ENCODE data around the gene SCLT1. TPM values are rescaled to one million over a fixed set of nuclear protein-coding genes. Genes with fewer than 3 reads are reported as not detected.
"Not testable (repeated sequence)": the region's sequence is repeated elsewhere in the genome, so short reads cannot be mapped to it uniquely, and the experiment has no call there.

SCLT1 gene
- polyA plus RNA-seq (2013), result 11.7 TPM

GRCh38 chr4:129093191-129093920, at the start of gene SCLT1:
Gene SCLT1, minus strand, starts transcription at chr4:129093539. Its CDS starts 436 bp downstream, at chr4:129093103.
- ChIA-PET POLR2A (no interaction called here), CTCF (interaction anchor here (1.1 kb wide), 1 partner anchor 281 kb away, joined by 3 read pairs; no protein-coding TSS in a partner anchor)
- no peaks in the 10 kb centered on the region for H3K27me3 ChIP-seq (replicated peaks in 2 of 5; ENCODE audit: control insufficient read depth in 4 of 5, insufficient read depth in 5 of 5, low read length in 4 of 5)
- peak within 1 kb of the TSS; percentile 84 to 99 (median 98) for H3K4me3 ChIP-seq (ENCODE audit: control insufficient read depth in 1 of 7, extremely low read depth in 1 of 7, insufficient read depth in 4 of 7, low read depth in 2 of 7, low read length in 6 of 7)
- peak; percentile 96 to 99 (median 98) for DNase-seq
- H3K4me1 ChIP-seq (ENCODE audit: control extremely low read depth in 1 of 4, control insufficient read depth in 4 of 4, insufficient read depth in 4 of 4, low read length in 3 of 4), result peaks cover 10 to 41% (median 27%) of the 10 kb centered on the region in 4 experiments
- no peaks in the 10 kb centered on the region for H3K36me3 ChIP-seq (ENCODE audit: control insufficient read depth in 4 of 4, insufficient read depth in 4 of 4, low read length in 3 of 4)
- WGBS (ENCODE audit: insufficient coverage), result 0% methylated on average over 38 of the region's 57 CpGs
- H3K9me3 ChIP-seq (ENCODE audit: control extremely low read depth in 1 of 5, control insufficient read depth in 4 of 5, insufficient read depth in 2 of 5, low read depth in 1 of 5, low read length in 4 of 5), result no peaks in the 10 kb centered on the region
- peak within 1 kb of the TSS; percentile 86 to 98 for H3K27ac ChIP-seq (ENCODE audit: insufficient read depth in 1 of 2, low read depth in 1 of 2, low read length in 2 of 2, poor library complexity in 1 of 2, severe bottlenecking in 2 of 2)

DNA sequence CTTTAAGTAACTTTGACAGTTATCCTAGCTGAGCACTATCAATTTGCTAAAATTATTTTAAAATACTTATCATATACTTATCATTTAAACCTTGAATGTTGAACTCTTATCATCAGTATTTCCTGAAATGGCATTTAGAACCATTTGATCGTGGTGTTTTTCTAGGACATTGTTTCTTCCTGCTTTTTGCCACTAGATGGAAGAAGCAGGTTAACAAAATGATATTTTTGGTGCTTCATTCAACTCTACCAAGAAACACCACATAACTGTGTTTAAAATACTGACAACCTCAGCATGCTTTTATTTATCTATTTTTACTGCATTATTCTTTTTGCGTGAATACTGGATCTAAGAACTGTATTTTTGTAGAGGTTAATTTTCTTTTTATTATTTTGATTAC, 47.2 kb upstream of the SCLT1 start:
- WGBS (ENCODE audit: insufficient coverage), result no CpG with 5 or more reads among the region's 2 CpGs
- DNase-seq, result no peak
- CTCF ChIA-PET, result no interaction called here
- Histone ChIP-seq H3K9me3 (ENCODE audit: control extremely low read depth in 1 of 5, control insufficient read depth in 4 of 5, insufficient read depth in 2 of 5, low read depth in 1 of 5, low read length in 4 of 5) (no peaks in the 10 kb centered on the region), H3K27ac (ENCODE audit: insufficient read depth in 1 of 2, low read depth in 1 of 2, low read length in 2 of 2, poor library complexity in 1 of 2, severe bottlenecking in 2 of 2) (no peak overlapping the region), H3K36me3 (ENCODE audit: control insufficient read depth in 4 of 4, insufficient read depth in 4 of 4, low read length in 3 of 4) (no peaks in the 10 kb centered on the region), H3K4me3 (ENCODE audit: control insufficient read depth in 1 of 7, extremely low read depth in 1 of 7, insufficient read depth in 4 of 7, low read depth in 2 of 7, low read length in 6 of 7) (no peak overlapping the region), H3K4me1 (ENCODE audit: control extremely low read depth in 1 of 4, control insufficient read depth in 4 of 4, insufficient read depth in 4 of 4, low read length in 3 of 4) (no peaks in the 10 kb centered on the region), H3K27me3 (replicated peaks in 2 of 5; ENCODE audit: control insufficient read depth in 4 of 5, insufficient read depth in 5 of 5, low read length in 4 of 5) (no peaks in the 10 kb centered on the region)
- POLR2A ChIA-PET, result no interaction called here

- Histone ChIP-seq H3K36me3 (ENCODE audit: control insufficient read depth in 4 of 4, insufficient read depth in 4 of 4, low read length in 3 of 4) (no peaks in the 10 kb centered on the region), H3K4me3 (ENCODE audit: control insufficient read depth in 1 of 7, extremely low read depth in 1 of 7, insufficient read depth in 4 of 7, low read depth in 2 of 7, low read length in 6 of 7) (no peak overlapping the region), H3K4me1 (ENCODE audit: control extremely low read depth in 1 of 4, control insufficient read depth in 4 of 4, insufficient read depth in 4 of 4, low read length in 3 of 4) (no peaks in the 10 kb centered on the region), H3K27me3 (replicated peaks in 2 of 5; ENCODE audit: control insufficient read depth in 4 of 5, insufficient read depth in 5 of 5, low read length in 4 of 5) (no peaks in the 10 kb centered on the region), H3K9me3 (ENCODE audit: control extremely low read depth in 1 of 5, control insufficient read depth in 4 of 5, insufficient read depth in 2 of 5, low read depth in 1 of 5, low read length in 4 of 5) (no peaks in the 10 kb centered on the region), H3K27ac (ENCODE audit: insufficient read depth in 1 of 2, low read depth in 1 of 2, low read length in 2 of 2, poor library complexity in 1 of 2, severe bottlenecking in 2 of 2) (no peak overlapping the region)
- DNase-seq, result no peak
- ChIA-PET POLR2A (no interaction called here), CTCF (no interaction called here)
- 79% methylated on average over 6 of the region's 6 CpGs for WGBS (ENCODE audit: insufficient coverage)
Measured at GRCh38 chr4:129138810-129139496, 45.6 kb upstream of the SCLT1 start.

DNA sequence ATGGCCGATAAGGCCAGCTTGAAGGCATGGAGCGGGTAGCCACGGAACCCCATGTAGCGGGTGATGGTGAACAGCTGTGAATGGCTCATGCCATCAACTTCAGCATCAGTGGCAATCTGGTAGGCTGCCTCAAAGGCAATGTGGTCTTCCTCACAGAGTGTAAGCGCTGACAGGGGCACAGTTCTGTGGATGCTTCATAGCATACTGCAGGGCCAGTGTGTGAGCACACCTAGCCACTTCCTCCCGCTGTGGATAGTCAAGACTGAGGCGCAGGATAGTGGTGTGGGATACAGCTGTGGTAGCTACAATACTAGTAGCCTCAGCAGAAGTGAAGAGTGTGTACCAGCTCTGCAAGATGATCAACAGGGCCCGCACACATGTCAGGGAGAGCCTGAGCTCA, 43.1 kb upstream of the SCLT1 start:
- no peak overlapping the region for H3K27ac ChIP-seq (ENCODE audit: insufficient read depth in 1 of 2, low read depth in 1 of 2, low read length in 2 of 2, poor library complexity in 1 of 2, severe bottlenecking in 2 of 2)
- H3K9me3 ChIP-seq (ENCODE audit: control extremely low read depth in 1 of 5, control insufficient read depth in 4 of 5, insufficient read depth in 2 of 5, low read depth in 1 of 5, low read length in 4 of 5), result peaks cover 0 to 3% (median 0%) of the 10 kb centered on the region in 5 experiments
- ChIA-PET CTCF (no interaction called here), POLR2A (no interaction called here)
- DNase-seq, result no peak
- no peaks in the 10 kb centered on the region for H3K4me1 ChIP-seq (ENCODE audit: control extremely low read depth in 1 of 4, control insufficient read depth in 4 of 4, insufficient read depth in 4 of 4, low read length in 3 of 4)
- WGBS (ENCODE audit: insufficient coverage), result 90% methylated on average over 8 of the region's 8 CpGs
- H3K27me3 ChIP-seq (replicated peaks in 2 of 5; ENCODE audit: control insufficient read depth in 4 of 5, insufficient read depth in 5 of 5, low read length in 4 of 5), result no peaks in the 10 kb centered on the region
- no peak overlapping the region for H3K4me3 ChIP-seq (ENCODE audit: control insufficient read depth in 1 of 7, extremely low read depth in 1 of 7, insufficient read depth in 4 of 7, low read depth in 2 of 7, low read length in 6 of 7)
- no peaks in the 10 kb centered on the region for H3K36me3 ChIP-seq (ENCODE audit: control insufficient read depth in 4 of 4, insufficient read depth in 4 of 4, low read length in 3 of 4)

GRCh38 chr4:129131343-129131742, 38.0 kb upstream of the SCLT1 start:
- Histone ChIP-seq H3K27ac (ENCODE audit: insufficient read depth in 1 of 2, low read depth in 1 of 2, low read length in 2 of 2, poor library complexity in 1 of 2, severe bottlenecking in 2 of 2) (no peak overlapping the region), H3K9me3 (ENCODE audit: control extremely low read depth in 1 of 5, control insufficient read depth in 4 of 5, insufficient read depth in 2 of 5, low read depth in 1 of 5, low read length in 4 of 5) (peaks cover 0 to 3% (median 0%) of the 10 kb centered on the region in 5 experiments), H3K36me3 (ENCODE audit: control insufficient read depth in 4 of 4, insufficient read depth in 4 of 4, low read length in 3 of 4) (no peaks in the 10 kb centered on the region), H3K27me3 (replicated peaks in 2 of 5; ENCODE audit: control insufficient read depth in 4 of 5, insufficient read depth in 5 of 5, low read length in 4 of 5) (no peaks in the 10 kb centered on the region), H3K4me3 (ENCODE audit: control insufficient read depth in 1 of 7, extremely low read depth in 1 of 7, insufficient read depth in 4 of 7, low read depth in 2 of 7, low read length in 6 of 7) (no peak overlapping the region), H3K4me1 (ENCODE audit: control extremely low read depth in 1 of 4, control insufficient read depth in 4 of 4, insufficient read depth in 4 of 4, low read length in 3 of 4) (no peaks in the 10 kb centered on the region)
- no peak for DNase-seq
- ChIA-PET POLR2A (no interaction called here), CTCF (no interaction called here)
- WGBS (ENCODE audit: insufficient coverage), result no CpG with 5 or more reads among the region's 2 CpGs

- Histone ChIP-seq H3K27me3 (replicated peaks in 2 of 5; ENCODE audit: control insufficient read depth in 4 of 5, insufficient read depth in 5 of 5, low read length in 4 of 5) (no peaks in the 10 kb centered on the region), H3K27ac (ENCODE audit: insufficient read depth in 1 of 2, low read depth in 1 of 2, low read length in 2 of 2, poor library complexity in 1 of 2, severe bottlenecking in 2 of 2) (no peak overlapping the region), H3K9me3 (ENCODE audit: control extremely low read depth in 1 of 5, control insufficient read depth in 4 of 5, insufficient read depth in 2 of 5, low read depth in 1 of 5, low read length in 4 of 5) (peaks cover 0 to 3% (median 0%) of the 10 kb centered on the region in 5 experiments), H3K4me1 (ENCODE audit: control extremely low read depth in 1 of 4, control insufficient read depth in 4 of 4, insufficient read depth in 4 of 4, low read length in 3 of 4) (no peaks in the 10 kb centered on the region), H3K36me3 (ENCODE audit: control insufficient read depth in 4 of 4, insufficient read depth in 4 of 4, low read length in 3 of 4) (no peaks in the 10 kb centered on the region), H3K4me3 (ENCODE audit: control insufficient read depth in 1 of 7, extremely low read depth in 1 of 7, insufficient read depth in 4 of 7, low read depth in 2 of 7, low read length in 6 of 7) (no peak overlapping the region)
- POLR2A ChIA-PET, result no interaction called here
- no peak for DNase-seq
- CTCF ChIA-PET, result no interaction called here
- 86% methylated on average over 1 of the region's 2 CpGs for WGBS (ENCODE audit: insufficient coverage)
Measured at GRCh38 chr4:129129143-129129542, 35.8 kb upstream of the SCLT1 start.

DNA sequence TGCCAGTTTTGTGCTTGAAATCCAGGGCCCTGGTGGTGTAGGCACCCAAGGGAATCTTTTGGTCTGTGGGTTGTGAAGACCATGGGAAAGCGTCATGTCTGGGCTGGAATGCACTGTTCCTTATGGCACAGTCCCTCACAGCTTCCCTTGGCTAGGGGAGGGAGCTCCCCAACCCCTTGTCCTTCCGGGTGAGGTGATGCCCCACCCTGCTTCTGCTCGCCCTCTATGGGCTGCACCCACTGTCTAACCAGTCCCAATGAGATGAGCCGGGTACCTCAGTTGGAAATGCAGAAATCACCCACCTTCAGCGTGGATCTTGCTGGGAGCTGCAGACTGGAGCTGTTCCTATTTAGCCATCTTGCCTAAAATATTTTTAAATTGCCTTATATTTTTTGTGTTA, 33.3 kb upstream of the SCLT1 start:
- WGBS (ENCODE audit: insufficient coverage), result 100% methylated on average over 3 of the region's 5 CpGs
- ChIA-PET CTCF (interaction anchor here (1.2 kb wide), 1 partner anchor 22 kb away, joined by 4 read pairs; no protein-coding TSS in a partner anchor), POLR2A (interaction anchor here (0.6 kb wide), 1 partner anchor 533 kb away, joined by 4 read pairs; no protein-coding TSS in a partner anchor)
- not testable (repeated sequence) for H3K27me3 ChIP-seq (replicated peaks in 2 of 5; ENCODE audit: control insufficient read depth in 4 of 5, insufficient read depth in 5 of 5, low read length in 4 of 5); H3K9me3 ChIP-seq (ENCODE audit: control extremely low read depth in 1 of 5, control insufficient read depth in 4 of 5, insufficient read depth in 2 of 5, low read depth in 1 of 5, low read length in 4 of 5); H3K36me3 ChIP-seq (ENCODE audit: control insufficient read depth in 4 of 4, insufficient read depth in 4 of 4, low read length in 3 of 4); H3K4me3 ChIP-seq (ENCODE audit: control insufficient read depth in 1 of 7, extremely low read depth in 1 of 7, insufficient read depth in 4 of 7, low read depth in 2 of 7, low read length in 6 of 7); DNase-seq; H3K27ac ChIP-seq (ENCODE audit: insufficient read depth in 1 of 2, low read depth in 1 of 2, low read length in 2 of 2, poor library complexity in 1 of 2, severe bottlenecking in 2 of 2); H3K4me1 ChIP-seq (ENCODE audit: control extremely low read depth in 1 of 4, control insufficient read depth in 4 of 4, insufficient read depth in 4 of 4, low read length in 3 of 4)

Measured in common myeloid progenitor, CD34-positive (primary cell).